ENCODE results near the gene CPTP. TPM values are rescaled to one million over a fixed set of nuclear protein-coding genes. Genes with fewer than 3 reads are reported as not detected.

The CPTP gene
- total RNA-seq, 4 donors from 2014 or later: 8.5 to 18.6 (median 11.5) TPM

DNA sequence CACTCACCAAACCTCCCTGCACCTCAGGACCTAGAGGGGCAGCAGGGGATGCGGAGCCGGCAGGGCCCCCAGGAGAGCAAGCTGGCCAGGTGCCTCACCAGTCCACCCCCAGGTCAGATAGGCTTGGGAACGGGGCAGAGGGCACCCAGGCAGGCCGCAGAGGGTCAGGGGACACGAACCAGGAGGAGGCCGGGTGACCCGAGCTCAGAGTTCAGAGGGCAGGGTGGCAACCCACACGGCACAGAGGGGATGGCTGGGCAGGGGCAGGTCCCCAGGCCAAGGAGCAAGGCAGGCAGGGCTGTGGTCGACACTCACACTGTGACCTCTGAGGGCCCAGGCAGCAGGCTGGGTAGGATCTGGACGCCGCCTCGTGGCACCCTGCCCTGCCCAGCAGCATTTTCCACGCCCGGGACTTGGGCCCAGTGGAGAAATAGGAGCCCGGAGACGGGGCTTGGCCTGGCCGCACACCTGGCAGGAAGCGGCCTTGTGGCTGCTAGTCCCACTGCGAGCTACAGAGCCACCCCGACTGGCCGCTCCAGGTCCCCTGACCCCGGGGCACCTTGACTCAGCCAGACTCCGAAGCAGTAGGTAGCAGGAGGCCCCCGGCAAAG is 19.3 kb downstream of the CPTP start:
- DNase-seq (ENCODE audit: low spot score) (no peak), ATAC-seq (ENCODE audit: low FRiP score) (no peak)
- TF ChIP-seq, protein P1, sequence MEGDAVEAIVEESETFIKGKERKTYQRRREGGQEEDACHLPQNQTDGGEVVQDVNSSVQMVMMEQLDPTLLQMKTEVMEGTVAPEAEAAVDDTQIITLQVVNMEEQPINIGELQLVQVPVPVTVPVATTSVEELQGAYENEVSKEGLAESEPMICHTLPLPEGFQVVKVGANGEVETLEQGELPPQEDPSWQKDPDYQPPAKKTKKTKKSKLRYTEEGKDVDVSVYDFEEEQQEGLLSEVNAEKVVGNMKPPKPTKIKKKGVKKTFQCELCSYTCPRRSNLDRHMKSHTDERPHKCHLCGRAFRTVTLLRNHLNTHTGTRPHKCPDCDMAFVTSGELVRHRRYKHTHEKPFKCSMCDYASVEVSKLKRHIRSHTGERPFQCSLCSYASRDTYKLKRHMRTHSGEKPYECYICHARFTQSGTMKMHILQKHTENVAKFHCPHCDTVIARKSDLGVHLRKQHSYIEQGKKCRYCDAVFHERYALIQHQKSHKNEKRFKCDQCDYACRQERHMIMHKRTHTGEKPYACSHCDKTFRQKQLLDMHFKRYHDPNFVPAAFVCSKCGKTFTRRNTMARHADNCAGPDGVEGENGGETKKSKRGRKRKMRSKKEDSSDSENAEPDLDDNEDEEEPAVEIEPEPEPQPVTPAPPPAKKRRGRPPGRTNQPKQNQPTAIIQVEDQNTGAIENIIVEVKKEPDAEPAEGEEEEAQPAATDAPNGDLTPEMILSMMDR (IDR thresholded peaks at IDR 0.05): no peak

- TF ChIP-seq, protein P1 (IDR thresholded peaks at IDR 0.05): no peak
- ATAC-seq (ENCODE audit: low FRiP score): peak; percentile 61
- DNase-seq (ENCODE audit: low spot score): no peak
Observed at GRCh38 chr1:1344655-1345361, 20.2 kb downstream of the CPTP start.

DNA sequence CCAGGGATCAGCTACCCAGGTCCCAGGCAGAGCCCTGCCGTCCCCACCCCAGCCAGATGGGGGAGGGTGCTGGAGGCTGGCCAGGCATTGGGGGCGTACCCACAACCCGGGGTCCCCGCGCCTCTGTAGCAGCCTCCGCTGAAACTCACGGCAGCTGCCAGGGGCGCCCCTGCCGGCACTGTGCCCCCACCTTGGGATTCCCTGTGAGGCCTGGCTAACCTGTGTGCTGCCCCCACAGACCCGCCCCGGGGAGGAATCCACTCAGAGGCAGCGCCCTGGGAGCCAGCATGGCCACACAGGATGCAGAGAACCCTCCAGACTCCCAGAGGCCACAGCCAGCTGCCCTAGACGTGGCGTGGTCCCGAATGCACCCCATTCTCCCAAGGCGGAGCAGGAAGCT is 20.8 kb downstream of the CPTP start:
- no peak for DNase-seq (ENCODE audit: low spot score)
- TF ChIP-seq, protein P1 (IDR thresholded peaks at IDR 0.05): no peak
- ATAC-seq (ENCODE audit: low FRiP score): no peak

GRCh38 chr1:1345860-1346500 is 21.4 kb downstream of the CPTP start:
- TF ChIP-seq, protein P1 (IDR thresholded peaks at IDR 0.05): no peak
- no peak for DNase-seq (ENCODE audit: low spot score)
- no peak for ATAC-seq (ENCODE audit: low FRiP score)

- DNase-seq (ENCODE audit: low spot score) (no peak), ATAC-seq (ENCODE audit: low FRiP score) (no peak)
- TF ChIP-seq, protein P1 (IDR thresholded peaks at IDR 0.05): no peak
Observed at GRCh38 chr1:1346501-1346890, 21.9 kb downstream of the CPTP start.

DNA sequence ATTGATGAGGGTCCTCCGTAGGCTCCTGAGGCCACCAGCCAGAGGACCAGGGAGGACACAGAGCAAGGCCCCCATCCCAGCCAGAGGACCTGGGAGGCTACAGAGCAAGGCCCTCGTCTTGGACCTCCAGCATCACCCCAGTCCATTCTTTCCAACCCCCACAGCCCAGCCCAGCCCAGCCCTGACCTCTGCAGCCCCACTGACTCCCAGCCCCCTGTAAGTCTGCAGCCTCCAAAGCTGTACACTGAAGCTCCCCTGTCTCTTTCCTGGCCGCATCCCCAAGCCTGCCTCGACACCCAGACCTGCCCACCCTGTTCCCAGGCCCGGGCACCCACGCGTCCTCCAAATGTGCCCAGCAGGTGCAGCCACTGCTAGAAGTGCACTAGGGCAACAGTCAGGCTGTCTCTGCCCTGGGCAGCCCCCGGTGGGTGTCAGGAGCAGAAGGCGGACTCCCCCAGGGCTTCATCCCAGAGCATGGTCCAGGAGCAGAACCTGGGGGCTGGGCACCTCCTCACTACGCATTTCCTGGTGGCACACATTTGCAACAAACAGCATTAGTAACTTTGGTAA is 22.5 kb downstream of the CPTP start:
- ATAC-seq (ENCODE audit: low FRiP score): no peak

More for the DNA sequence above, 22.5 kb downstream of the CPTP start:
- DNase-seq (ENCODE audit: low spot score): no peak
- TF ChIP-seq, protein P1 (IDR thresholded peaks at IDR 0.05): no peak

Measured in omental fat pad (tissue), 4 donors.